Loucy (cell line): ENCODE results near the gene CNTFR.
"Not testable (repeated sequence)": the region's sequence is repeated elsewhere in the genome, so short reads cannot be mapped to it uniquely, and the experiment has no call there.

Experiments used
- CTCF ChIP-seq: fragments of 200-600 bp; sonication (generic); conservative IDR thresholded peaks from 2 replicates; pipeline ENCODE4 v1.5.1; 2014; ENCODE audit warnings: mild to moderate bottlenecking, antibody characterized with exemption, low read length
- EZH2phosphoT487 ChIP-seq: fragments of 200-600 bp; IDR thresholded peaks from 2 replicates; pipeline ENCODE4 v1.6.1; 2018; ENCODE audit warnings: antibody characterized with exemption, mild to moderate bottlenecking, moderate library complexity, borderline replicate concordance

- TF ChIP-seq CTCF, EZH2phosphoT487: not testable (repeated sequence)
These were observed 57.5 kb downstream of the CNTFR start for GRCh38 chr9:34532041-34532440.
